GM23338 (cell line): ENCODE measurements around the gene ARSD. TPM values are rescaled to one million over a fixed set of nuclear protein-coding genes. Genes with fewer than 3 reads are reported as not detected.

ENCODE experiments used
- ATAC-seq: fragments of 200-7000 bp; cut with Tn5 transposase; 3 replicates; pipeline ENCODE4 v1.9.1; 2020
- DNase-seq: peaks from one replicate; pipeline ENCODE4 v3.0.0-alpha.2; 2015; ENCODE audit warnings: low spot score
- H2AFZ ChIP-seq: fragments of 200-600 bp; sonication (generic); 2 replicates; pipeline ENCODE4 v1.8.0; 2016; ENCODE audit warnings: antibody characterized with exemption, mild to moderate bottlenecking, moderate library complexity
- H3F3A ChIP-seq: fragments of 200-600 bp; sonication (generic); replicated peaks from 2 replicates; pipeline ENCODE4 v1.8.0; 2017; ENCODE audit warnings: antibody characterized with exemption, mixed run types, low read depth
- H3K27ac ChIP-seq: fragments of 200-600 bp; sonication (generic); 2 replicates; pipeline ENCODE4 v1.6.1; 2016; ENCODE audit warnings: low read depth
- H3K27me3 ChIP-seq: fragments of 200-600 bp; sonication (generic); 2 replicates; pipeline ENCODE4 v1.8.0; 2016; ENCODE audit warnings: mild to moderate bottlenecking, mixed run types, moderate library complexity; ENCODE audit not compliant: insufficient read depth
- H3K36me3 ChIP-seq: fragments of 200-600 bp; sonication (generic); 2 replicates; pipeline ENCODE4 v1.8.0; 2016; ENCODE audit warnings: mild to moderate bottlenecking; ENCODE audit not compliant: insufficient read depth
- H3K4me1 ChIP-seq: fragments of 200-600 bp; sonication (generic); 2 replicates; pipeline ENCODE4 v1.8.0; 2016; ENCODE audit warnings: mild to moderate bottlenecking, moderate library complexity; ENCODE audit not compliant: insufficient read depth
- H3K4me2 ChIP-seq: fragments of 200-600 bp; sonication (generic); 2 replicates; pipeline ENCODE4 v1.7.1; 2017; ENCODE audit warnings: mixed run types
- H3K4me3 ChIP-seq: fragments of 200-600 bp; sonication (generic); 2 replicates; pipeline ENCODE4 v1.6.1; 2016; ENCODE audit warnings: mixed run types
- H3K79me2 ChIP-seq: fragments of 200-600 bp; sonication (generic); replicated peaks from 2 replicates; pipeline ENCODE4 v1.8.0; 2017; ENCODE audit warnings: mild to moderate bottlenecking; ENCODE audit not compliant: insufficient read depth
- H3K9me2 ChIP-seq: fragments of 200-600 bp; sonication (generic); 2 replicates; pipeline ENCODE4 v1.8.0; 2017; ENCODE audit not compliant: insufficient read depth
- H4K20me1 ChIP-seq: fragments of 200-600 bp; sonication (generic); replicated peaks from 2 replicates; pipeline ENCODE4 v1.8.0; 2017; ENCODE audit warnings: mild to moderate bottlenecking; ENCODE audit not compliant: insufficient read depth
- H3K27ac Mint-ChIP-seq: 2 replicates; pipeline ENCODE4 v1.8.0; 2020; ENCODE audit warnings: inconsistent platforms, mild to moderate bottlenecking, moderate library complexity, mixed read lengths
- H3K27me3 Mint-ChIP-seq: 3 replicates; pipeline ENCODE4 v1.8.0; 2022; ENCODE audit warnings: low read depth, mild to moderate bottlenecking, moderate library complexity, mixed read lengths, inconsistent platforms; ENCODE audit not compliant: insufficient read depth, poor library complexity
- H3K36me3 Mint-ChIP-seq: 3 replicates; pipeline ENCODE4 v1.8.0; 2021; ENCODE audit warnings: low read depth, mild to moderate bottlenecking, inconsistent platforms, moderate library complexity, mixed read lengths
- H3K4me1 Mint-ChIP-seq: 3 replicates; pipeline ENCODE4 v1.8.0; 2020; ENCODE audit warnings: mild to moderate bottlenecking, inconsistent platforms, mixed read lengths
- H3K4me3 Mint-ChIP-seq: 3 replicates; pipeline ENCODE4 v1.8.0; 2021; ENCODE audit warnings: moderate library complexity, mild to moderate bottlenecking, inconsistent platforms, mixed read lengths
- H3K9me3 Mint-ChIP-seq: 3 replicates; pipeline ENCODE4 v1.8.0; 2020; ENCODE audit warnings: moderate library complexity, mild to moderate bottlenecking, inconsistent platforms, mixed read lengths
- CREB1 ChIP-seq: fragments of 250-450 bp; sonication (Bioruptor Pico); IDR thresholded peaks from 2 replicates; pipeline ENCODE4 v1.5.0; 2020; ENCODE audit warnings: low read depth, mild to moderate bottlenecking, moderate library complexity
- ETS1 ChIP-seq: IDR thresholded peaks from 2 replicates; pipeline ENCODE4 v1.6.1; 2016; ENCODE audit warnings: antibody characterized with exemption
- EZH2 ChIP-seq: fragments of 200-600 bp; sonication (generic); IDR thresholded peaks from one replicate; pipeline ENCODE4 v1.8.0; 2017; ENCODE audit warnings: antibody characterized with exemption, mild to moderate bottlenecking, low read depth; ENCODE audit not compliant: unreplicated experiment
- EZH2phosphoT487 ChIP-seq: fragments of 200-600 bp; sonication (generic); IDR thresholded peaks from one replicate; pipeline ENCODE4 v1.8.1; 2018; ENCODE audit warnings: antibody characterized with exemption; ENCODE audit not compliant: unreplicated experiment
- JUNB ChIP-seq: IDR thresholded peaks from one replicate; pipeline ENCODE4 v1.6.1; 2016; ENCODE audit warnings: antibody characterized with exemption; ENCODE audit not compliant: unreplicated experiment
- NANOG ChIP-seq: IDR thresholded peaks from 2 replicates; pipeline ENCODE4 v1.6.1; 2016; ENCODE audit warnings: antibody characterized with exemption, borderline replicate concordance
- POLR2AphosphoS5 ChIP-seq: IDR thresholded peaks from 2 replicates; pipeline ENCODE4 v1.6.1; 2016; ENCODE audit warnings: antibody characterized with exemption, low read depth
- STAT1 ChIP-seq: IDR thresholded peaks from one replicate; pipeline ENCODE4 v1.6.1; 2016; ENCODE audit warnings: antibody characterized with exemption; ENCODE audit not compliant: unreplicated experiment
- ZNF114 ChIP-seq: fragments of 250-450 bp; sonication (Bioruptor Pico); IDR thresholded peaks from 2 replicates; pipeline ENCODE4 v1.5.0; 2020; ENCODE audit warnings: mild to moderate bottlenecking, moderate library complexity
- ZNF331 ChIP-seq: fragments of 250-450 bp; sonication (Bioruptor Pico); IDR thresholded peaks from 2 replicates; pipeline ENCODE4 v1.5.0; 2020; ENCODE audit warnings: low read depth, mild to moderate bottlenecking, moderate library complexity
- ZNF462 ChIP-seq: fragments of 250-450 bp; sonication (Bioruptor Pico); IDR thresholded peaks from 2 replicates; pipeline ENCODE4 v1.5.0; 2020; ENCODE audit warnings: mild to moderate bottlenecking, moderate library complexity
- polyA plus RNA-seq: library from polyadenylated mRNA; unstranded; fragments of >200 nt; fragmentation: Nextera tagmentation; extraction: Ambion mirVana; gene quantifications from 2 replicates; pipeline ENCODE4 v1.2.1, GENCODE V29; 2016
- total RNA-seq: library from RNA; depleted of rRNA; stranded (reverse); fragments of >200 nt; shearing (Covaris generic); gene quantifications from 2 replicates; pipeline ENCODE4 v1.2.3, GENCODE V29; 2014
- TF ChIP-seq, protein P1 (sequence below), 2 experiments: fragments of 200-600 bp in 1 of 2; sonication (generic) in 1 of 2; conservative IDR thresholded peaks; 2 replicates each; pipeline versions ENCODE4 v1.5.1 to v1.6.1; 2016 to 2017; ENCODE audit warnings: antibody characterized with exemption in 2 of 2, low read depth in 2 of 2, mild to moderate bottlenecking in 2 of 2, moderate library complexity in 1 of 2
- TF ChIP-seq, protein P2 (sequence below): IDR thresholded peaks from one replicate; pipeline ENCODE4 v1.6.1; 2018; ENCODE audit warnings: antibody characterized with exemption; ENCODE audit not compliant: unreplicated experiment

Gene ARSD
- total and polyA plus RNA-seq, 2 experiments from 2014 or later: 1.3 to 1.7 TPM

GRCh38 chrX:2955281-2955680 is 26.1 kb upstream of the ARSD start:
- no peaks in the 10 kb centered on the region for H3K9me2 ChIP-seq
- no peaks in the 10 kb centered on the region for H3F3A ChIP-seq
- TF ChIP-seq STAT1: no peak
- no peak for TF ChIP-seq ZNF331 (CRISPR knock-in tag)
- no peak for TF ChIP-seq EZH2
- TF ChIP-seq, protein P1, sequence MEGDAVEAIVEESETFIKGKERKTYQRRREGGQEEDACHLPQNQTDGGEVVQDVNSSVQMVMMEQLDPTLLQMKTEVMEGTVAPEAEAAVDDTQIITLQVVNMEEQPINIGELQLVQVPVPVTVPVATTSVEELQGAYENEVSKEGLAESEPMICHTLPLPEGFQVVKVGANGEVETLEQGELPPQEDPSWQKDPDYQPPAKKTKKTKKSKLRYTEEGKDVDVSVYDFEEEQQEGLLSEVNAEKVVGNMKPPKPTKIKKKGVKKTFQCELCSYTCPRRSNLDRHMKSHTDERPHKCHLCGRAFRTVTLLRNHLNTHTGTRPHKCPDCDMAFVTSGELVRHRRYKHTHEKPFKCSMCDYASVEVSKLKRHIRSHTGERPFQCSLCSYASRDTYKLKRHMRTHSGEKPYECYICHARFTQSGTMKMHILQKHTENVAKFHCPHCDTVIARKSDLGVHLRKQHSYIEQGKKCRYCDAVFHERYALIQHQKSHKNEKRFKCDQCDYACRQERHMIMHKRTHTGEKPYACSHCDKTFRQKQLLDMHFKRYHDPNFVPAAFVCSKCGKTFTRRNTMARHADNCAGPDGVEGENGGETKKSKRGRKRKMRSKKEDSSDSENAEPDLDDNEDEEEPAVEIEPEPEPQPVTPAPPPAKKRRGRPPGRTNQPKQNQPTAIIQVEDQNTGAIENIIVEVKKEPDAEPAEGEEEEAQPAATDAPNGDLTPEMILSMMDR (conservative IDR thresholded peaks at IDR 0.05; ENCODE audit: low read depth in 2 of 2): no peak
- no peak for TF ChIP-seq ZNF462 (CRISPR knock-in tag)
- TF ChIP-seq POLR2AphosphoS5: no peak
- no peak for TF ChIP-seq EZH2phosphoT487
- TF ChIP-seq, protein P2, sequence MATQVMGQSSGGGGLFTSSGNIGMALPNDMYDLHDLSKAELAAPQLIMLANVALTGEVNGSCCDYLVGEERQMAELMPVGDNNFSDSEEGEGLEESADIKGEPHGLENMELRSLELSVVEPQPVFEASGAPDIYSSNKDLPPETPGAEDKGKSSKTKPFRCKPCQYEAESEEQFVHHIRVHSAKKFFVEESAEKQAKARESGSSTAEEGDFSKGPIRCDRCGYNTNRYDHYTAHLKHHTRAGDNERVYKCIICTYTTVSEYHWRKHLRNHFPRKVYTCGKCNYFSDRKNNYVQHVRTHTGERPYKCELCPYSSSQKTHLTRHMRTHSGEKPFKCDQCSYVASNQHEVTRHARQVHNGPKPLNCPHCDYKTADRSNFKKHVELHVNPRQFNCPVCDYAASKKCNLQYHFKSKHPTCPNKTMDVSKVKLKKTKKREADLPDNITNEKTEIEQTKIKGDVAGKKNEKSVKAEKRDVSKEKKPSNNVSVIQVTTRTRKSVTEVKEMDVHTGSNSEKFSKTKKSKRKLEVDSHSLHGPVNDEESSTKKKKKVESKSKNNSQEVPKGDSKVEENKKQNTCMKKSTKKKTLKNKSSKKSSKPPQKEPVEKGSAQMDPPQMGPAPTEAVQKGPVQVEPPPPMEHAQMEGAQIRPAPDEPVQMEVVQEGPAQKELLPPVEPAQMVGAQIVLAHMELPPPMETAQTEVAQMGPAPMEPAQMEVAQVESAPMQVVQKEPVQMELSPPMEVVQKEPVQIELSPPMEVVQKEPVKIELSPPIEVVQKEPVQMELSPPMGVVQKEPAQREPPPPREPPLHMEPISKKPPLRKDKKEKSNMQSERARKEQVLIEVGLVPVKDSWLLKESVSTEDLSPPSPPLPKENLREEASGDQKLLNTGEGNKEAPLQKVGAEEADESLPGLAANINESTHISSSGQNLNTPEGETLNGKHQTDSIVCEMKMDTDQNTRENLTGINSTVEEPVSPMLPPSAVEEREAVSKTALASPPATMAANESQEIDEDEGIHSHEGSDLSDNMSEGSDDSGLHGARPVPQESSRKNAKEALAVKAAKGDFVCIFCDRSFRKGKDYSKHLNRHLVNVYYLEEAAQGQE: no peak
- no peak for TF ChIP-seq ETS1
- TF ChIP-seq CREB1: no peak
- TF ChIP-seq JUNB: no peak
- no peak for TF ChIP-seq NANOG
- no peak for TF ChIP-seq ZNF114
- no peaks in the 10 kb centered on the region for H3K4me1 Mint-ChIP-seq
- no peak for DNase-seq
- H3K4me2 ChIP-seq: no peak overlapping the region
- ATAC-seq: no peak
- H3K27ac ChIP-seq: no peak overlapping the region
- H3K4me3 Mint-ChIP-seq: no peak overlapping the region
- peaks cover 1% of the 10 kb centered on the region; the same call in 1 of the 2 replicates for H3K4me1 ChIP-seq
- H3K36me3 Mint-ChIP-seq: peaks cover 3% of the 10 kb centered on the region; the same call in 1 of the 3 replicates
- H3K79me2 ChIP-seq: no peaks in the 10 kb centered on the region
- no peaks in the 10 kb centered on the region for H3K27me3 ChIP-seq
- no peak overlapping the region for H3K27ac Mint-ChIP-seq
- no peak overlapping the region for H2AFZ ChIP-seq
- H3K4me3 ChIP-seq: no peak overlapping the region
- no peaks in the 10 kb centered on the region for H3K27me3 Mint-ChIP-seq
- H3K36me3 ChIP-seq: no peaks in the 10 kb centered on the region
- H4K20me1 ChIP-seq: no peaks in the 10 kb centered on the region
- no peaks in the 10 kb centered on the region for H3K9me3 Mint-ChIP-seq
